Measurements from ENCODE around the gene IL11RA. TPM values are rescaled to one million over a fixed set of nuclear protein-coding genes. Genes with fewer than 3 reads are reported as not detected.

Gene IL11RA
- total RNA-seq, 4 donors from 2014 or later = 3.2 to 153 (median 49.9) TPM

GRCh38 chr9:34648673-34649072 lies 3.3 kb upstream of the IL11RA start:
- H3K9me3 ChIP-seq = no peaks in the 10 kb centered on the region
- peaks cover 0 to 25% of the 10 kb centered on the region in 2 donors for H3K4me1 ChIP-seq
- TF ChIP-seq POLR2A (IDR thresholded peaks at IDR 0.05) = no peak
- TF ChIP-seq, protein P1, sequence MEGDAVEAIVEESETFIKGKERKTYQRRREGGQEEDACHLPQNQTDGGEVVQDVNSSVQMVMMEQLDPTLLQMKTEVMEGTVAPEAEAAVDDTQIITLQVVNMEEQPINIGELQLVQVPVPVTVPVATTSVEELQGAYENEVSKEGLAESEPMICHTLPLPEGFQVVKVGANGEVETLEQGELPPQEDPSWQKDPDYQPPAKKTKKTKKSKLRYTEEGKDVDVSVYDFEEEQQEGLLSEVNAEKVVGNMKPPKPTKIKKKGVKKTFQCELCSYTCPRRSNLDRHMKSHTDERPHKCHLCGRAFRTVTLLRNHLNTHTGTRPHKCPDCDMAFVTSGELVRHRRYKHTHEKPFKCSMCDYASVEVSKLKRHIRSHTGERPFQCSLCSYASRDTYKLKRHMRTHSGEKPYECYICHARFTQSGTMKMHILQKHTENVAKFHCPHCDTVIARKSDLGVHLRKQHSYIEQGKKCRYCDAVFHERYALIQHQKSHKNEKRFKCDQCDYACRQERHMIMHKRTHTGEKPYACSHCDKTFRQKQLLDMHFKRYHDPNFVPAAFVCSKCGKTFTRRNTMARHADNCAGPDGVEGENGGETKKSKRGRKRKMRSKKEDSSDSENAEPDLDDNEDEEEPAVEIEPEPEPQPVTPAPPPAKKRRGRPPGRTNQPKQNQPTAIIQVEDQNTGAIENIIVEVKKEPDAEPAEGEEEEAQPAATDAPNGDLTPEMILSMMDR (IDR thresholded peaks at IDR 0.05) = no peak
- no peaks in the 10 kb centered on the region for H3K27me3 ChIP-seq
- H3K4me3 ChIP-seq = no peak overlapping the region
- H3K27ac ChIP-seq = no peak overlapping the region
- DNase-seq = no peak
- no peaks in the 10 kb centered on the region for H3K36me3 ChIP-seq
- intact Hi-C loops (cut with DNase I; ENCODE audit: low total_unique reads) = loop anchor here (10.0 kb wide), 1 partner anchor 56 kb away; no protein-coding TSS in a partner anchor

- no peaks in the 10 kb centered on the region for H3K9me3 ChIP-seq
- peaks cover 0 to 38% of the 10 kb centered on the region in 2 donors for H3K4me1 ChIP-seq
- H3K27ac ChIP-seq = peak overlapping the region; percentile 77 to 81
- TF ChIP-seq POLR2A (IDR thresholded peaks at IDR 0.05) = no peak
- TF ChIP-seq, protein P1 (IDR thresholded peaks at IDR 0.05) = no peak
- no peaks in the 10 kb centered on the region for H3K27me3 ChIP-seq
- no peaks in the 10 kb centered on the region for H3K36me3 ChIP-seq
- H3K4me3 ChIP-seq = no peak overlapping the region
- no peak for DNase-seq
- intact Hi-C loops (cut with DNase I; ENCODE audit: low total_unique reads) = no loop called here
Observed at GRCh38 chr9:34650816-34651215, 1.2 kb upstream of the IL11RA start.

GRCh38 chr9:34651321-34651720 lies 664 bp upstream of the IL11RA start:
- intact Hi-C loops (cut with DNase I; ENCODE audit: low total_unique reads) = no loop called here
- Histone ChIP-seq H3K4me3 (peak overlapping the region in 1 of 2 donors; percentile 22), H3K9me3 (no peaks in the 10 kb centered on the region), H3K27ac (peak overlapping the region; percentile 77 to 81), H3K4me1 (peaks cover 0 to 38% of the 10 kb centered on the region in 2 donors), H3K36me3 (no peaks in the 10 kb centered on the region), H3K27me3 (no peaks in the 10 kb centered on the region)
- DNase-seq = peak; percentile 60 to 62
- TF ChIP-seq, protein P1 (IDR thresholded peaks at IDR 0.05) = no peak
- TF ChIP-seq POLR2A (IDR thresholded peaks at IDR 0.05) = no peak

DNA sequence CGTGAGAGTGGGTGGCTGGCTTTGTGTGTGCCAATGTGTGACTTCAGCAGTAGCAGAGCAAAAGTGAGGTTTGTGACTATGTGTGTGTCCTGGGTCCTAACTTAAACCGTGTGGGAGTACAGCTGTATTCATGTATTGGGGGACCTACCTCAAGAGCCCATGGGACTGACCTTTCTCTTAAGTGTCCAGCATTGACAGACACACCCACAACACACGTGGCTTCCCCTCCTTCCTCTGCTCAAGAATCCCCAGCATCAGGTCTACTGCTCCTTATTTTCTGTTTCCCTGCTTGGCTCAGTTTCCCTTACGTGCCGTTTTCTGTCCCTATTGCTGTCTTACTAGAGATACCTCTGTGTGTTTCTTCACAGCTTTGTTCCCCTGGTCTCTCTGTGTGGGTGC lies 616 bp downstream of the IL11RA start:
- Histone ChIP-seq H3K36me3 (no peaks in the 10 kb centered on the region), H3K4me3 (peak overlapping the region; percentile 22 to 43), H3K27me3 (no peaks in the 10 kb centered on the region), H3K9me3 (no peaks in the 10 kb centered on the region), H3K27ac (peak overlapping the region; percentile 77 to 81), H3K4me1 (peaks cover 0 to 38% of the 10 kb centered on the region in 2 donors)
- no peak for TF ChIP-seq POLR2A (IDR thresholded peaks at IDR 0.05)
- TF ChIP-seq, protein P1 (IDR thresholded peaks at IDR 0.05) = no peak
- DNase-seq = no peak
- intact Hi-C loops (cut with DNase I; ENCODE audit: low total_unique reads) = no loop called here

DNA sequence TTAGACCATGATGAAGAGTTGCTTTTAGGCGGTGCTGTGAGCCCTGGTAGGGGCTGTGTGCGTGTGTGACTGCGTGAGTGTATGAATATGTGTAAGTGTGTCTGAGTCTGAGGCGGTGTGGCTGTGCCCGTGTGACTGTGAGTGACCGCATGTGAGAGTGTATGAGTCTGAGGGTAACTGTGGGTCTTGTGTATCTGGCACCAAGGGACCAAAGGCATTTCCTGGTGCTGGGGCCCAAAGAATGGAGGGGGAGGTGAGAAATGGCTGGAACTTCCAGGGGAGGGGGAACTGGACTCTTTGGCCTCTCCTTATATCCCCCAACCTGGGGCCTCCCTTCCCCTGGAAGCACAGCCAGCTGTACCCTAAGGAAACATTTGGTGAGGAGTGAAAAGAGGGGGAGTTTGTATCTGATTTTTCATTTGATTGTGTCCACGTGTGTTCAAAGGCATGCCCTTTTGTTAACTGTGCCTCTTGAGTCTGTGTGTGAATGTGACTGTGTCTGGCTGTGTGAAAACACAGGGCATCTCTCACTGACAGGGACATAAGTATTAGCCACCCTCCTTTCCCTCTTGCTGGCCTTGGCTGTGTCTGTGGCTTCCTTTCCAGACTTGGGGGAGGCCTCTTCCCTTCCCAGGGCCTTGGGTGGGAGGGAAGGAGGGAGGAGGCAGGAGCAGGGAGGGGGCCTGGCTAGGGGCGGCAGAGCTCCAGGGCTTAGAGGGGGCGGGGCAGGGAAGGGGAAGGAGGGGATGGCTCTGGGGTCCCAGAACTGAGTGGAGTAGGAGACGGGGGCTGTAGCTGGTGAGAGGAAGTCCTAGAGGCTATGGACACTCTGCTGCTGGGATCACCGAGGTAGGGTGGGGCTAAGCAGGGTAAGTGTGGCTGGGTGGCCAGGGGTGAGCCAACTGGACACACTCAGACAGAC lies 1.4 kb downstream of the IL11RA start:
- intact Hi-C loops (cut with DNase I; ENCODE audit: low total_unique reads) = no loop called here
- Histone ChIP-seq H3K4me3 (no peak overlapping the region), H3K9me3 (no peaks in the 10 kb centered on the region)

More for the DNA sequence above, 1.4 kb downstream of the IL11RA start:
- H3K4me1 ChIP-seq = peaks cover 0 to 38% of the 10 kb centered on the region in 2 donors
- peak; percentile 63 to 74 for DNase-seq
- TF ChIP-seq, protein P1 (IDR thresholded peaks at IDR 0.05) = no peak
- TF ChIP-seq POLR2A (IDR thresholded peaks at IDR 0.05) = no peak
- no peaks in the 10 kb centered on the region for H3K36me3 ChIP-seq
- H3K27ac ChIP-seq = peak overlapping the region; percentile 77 to 81
- no peaks in the 10 kb centered on the region for H3K27me3 ChIP-seq

Data from uterus (tissue), 4 donors.